Endothelial cell of umbilical vein (primary cell): Measurements from ENCODE around the gene ZDHHC24. TPM values are rescaled to one million over a fixed set of nuclear protein-coding genes. Genes with fewer than 3 reads are reported as not detected.

ENCODE experiments used
- BruUV-seq: library from RNA; stranded (reverse); fragments of 400-500 nt; replicated peaks from 2 replicates; lab custom pipeline; 2021; lab: Mats Ljungman, UMichigan
- CTCF ChIA-PET: fragments of 300-600, 350-600 bp; sonication (Branson Sonifier 250); formaldehyde crosslinking; loops from one replicate; lab custom pipeline; 2021; ENCODE audit warnings: antibody characterized with exemption, inconsistent platforms; lab: Charles Lee
- POLR2A ChIA-PET: fragments of 300-600, 350-600 bp; sonication (Branson Sonifier 250); formaldehyde crosslinking; loops from one replicate; lab custom pipeline; 2021; ENCODE audit warnings: antibody characterized with exemption, inconsistent platforms; lab: Charles Lee
- DNase-seq: peaks from one replicate; pipeline ENCODE4 v3.0.0-alpha.2; 2011; ENCODE audit warnings: low read depth, low spot score
- FAIRE-seq: peaks from 2 replicates; lab custom pipeline; 2011; peaks lifted over from hg19 to GRCh38; lab: Jason Lieb, UNC
- H2AFZ ChIP-seq: 2 replicates; pipeline ENCODE4 v1.6.0; 2012; ENCODE audit warnings: low read depth, low read length, control low read depth, inconsistent platforms
- H3K27ac ChIP-seq: 2 replicates; pipeline ENCODE4 v1.5.1; 2011; ENCODE audit warnings: low read depth, mild to moderate bottlenecking, control low read depth, low read length, moderate library complexity; ENCODE audit not compliant: insufficient read depth
- H3K27me3 ChIP-seq, 2 experiments: 2 replicates each; pipeline versions ENCODE4 v1.6.0 to v1.6.1; 2011; ENCODE audit warnings: low read length in 2 of 2, mixed read lengths in 1 of 2; ENCODE audit not compliant: control insufficient read depth in 2 of 2, insufficient read depth in 2 of 2
- H3K36me3 ChIP-seq, 2 experiments: 2 replicates in 1 of 2; 3 replicates in 1 of 2; pipeline ENCODE4 v1.5.1; 2011; ENCODE audit warnings: low read length in 2 of 2, mild to moderate bottlenecking in 1 of 2, moderate library complexity in 1 of 2; ENCODE audit not compliant: control insufficient read depth in 2 of 2, insufficient read depth in 2 of 2; ENCODE audit errors: extremely low read depth in 1 of 2
- H3K4me1 ChIP-seq: 3 replicates; pipeline ENCODE4 v1.5.1; 2011; ENCODE audit warnings: mild to moderate bottlenecking, low read length; ENCODE audit not compliant: control insufficient read depth, insufficient read depth; ENCODE audit errors: extremely low read depth
- H3K4me2 ChIP-seq: 2 replicates; pipeline ENCODE4 v1.6.1; 2011; ENCODE audit warnings: low read length, control low read depth, mixed read lengths; ENCODE audit not compliant: insufficient read depth
- H3K4me3 ChIP-seq, 3 experiments: fragments of 200-600 bp in 1 of 3; sonication (generic), shearing (Covaris generic) in 1 of 3; replicated peaks in 1 of 3; 2 replicates each; pipeline ENCODE4 v1.5.1; 2011 to 2016; ENCODE audit warnings: control low read depth in 3 of 3, low read length in 3 of 3, mild to moderate bottlenecking in 2 of 3, inconsistent platforms in 1 of 3, low read depth in 1 of 3, moderate library complexity in 1 of 3; ENCODE audit not compliant: insufficient read depth in 1 of 3
- H3K79me2 ChIP-seq: 2 replicates; pipeline ENCODE4 v1.6.0; 2012; ENCODE audit warnings: low read length, inconsistent platforms; ENCODE audit not compliant: control insufficient read depth, insufficient read depth
- H3K9ac ChIP-seq: replicated peaks from 2 replicates; pipeline ENCODE3; 2011; ENCODE audit warnings: low read length, control low read depth; ENCODE audit not compliant: insufficient read depth; ENCODE audit errors: extremely low read depth
- H3K9me1 ChIP-seq: replicated peaks from 3 replicates; pipeline ENCODE4 v1.6.0; 2011; ENCODE audit warnings: mild to moderate bottlenecking, low read length; ENCODE audit not compliant: control insufficient read depth, insufficient read depth; ENCODE audit errors: extremely low read depth
- H3K9me3 ChIP-seq: replicated peaks from 2 replicates; pipeline ENCODE4 v1.5.1; 2012; ENCODE audit warnings: low read length, inconsistent platforms; ENCODE audit not compliant: control insufficient read depth, insufficient read depth
- H4K20me1 ChIP-seq: replicated peaks from 2 replicates; pipeline ENCODE3; 2011; ENCODE audit warnings: mild to moderate bottlenecking, low read length; ENCODE audit not compliant: control insufficient read depth, insufficient read depth; ENCODE audit errors: extremely low read depth
- EZH2 ChIP-seq: IDR thresholded peaks from 2 replicates; pipeline ENCODE4 v1.6.1; 2012; ENCODE audit warnings: borderline replicate concordance, low read depth, mild to moderate bottlenecking, moderate library complexity, low read length, inconsistent platforms; ENCODE audit not compliant: severe bottlenecking
- FOS ChIP-seq: IDR thresholded peaks from 2 replicates; pipeline ENCODE4 v1.6.1; 2011; ENCODE audit warnings: mild to moderate bottlenecking, low read length, moderate library complexity, borderline replicate concordance; ENCODE audit not compliant: insufficient read depth
- GATA2 ChIP-seq: IDR thresholded peaks from 2 replicates; pipeline ENCODE4 v1.7.0; 2011; ENCODE audit warnings: low read depth, mild to moderate bottlenecking, moderate library complexity, mixed read lengths, low read length; ENCODE audit not compliant: insufficient read length, insufficient read depth
- MAX ChIP-seq: IDR thresholded peaks from 2 replicates; pipeline ENCODE4 v1.6.1; 2011; ENCODE audit not compliant: insufficient read depth, insufficient read length
- MYC ChIP-seq: IDR thresholded peaks from one replicate; pipeline ENCODE4 v1.6.1; 2011; ENCODE audit warnings: mild to moderate bottlenecking, low read depth, low read length
- POLR2A ChIP-seq: IDR thresholded peaks from 2 replicates; pipeline ENCODE4 v1.6.1; 2012; ENCODE audit warnings: low read depth, mild to moderate bottlenecking, control low read depth, low read length
- POLR2AphosphoS5 ChIP-seq: IDR thresholded peaks from 2 replicates; pipeline ENCODE4 v1.6.1; 2012; ENCODE audit warnings: low read depth, mild to moderate bottlenecking, control low read depth, low read length, moderate library complexity; ENCODE audit not compliant: insufficient read depth
- dilution Hi-C: fragments of 300-500 bp; cut with MboI; formaldehyde crosslinking; loops from one replicate; pipeline ENCODE4 v1.15.0; 2019; ENCODE audit warnings: low sequenced_read_pairs; ENCODE audit not compliant: extremely low pct_ligation_motif_present
- intact Hi-C: fragments of 100-400 bp; cut with micrococcal nuclease; formaldehyde crosslinking; loops from one replicate; pipeline ENCODE4 v1.10.0; 2022
- polyA plus RNA-seq, 4 experiments: library from polyadenylated mRNA; depleted of rRNA in 3 of 4; stranded (reverse) in 3 of 4; unstranded in 1 of 4; fragments of >200 nt; gene quantifications; 2 replicates each; pipeline versions ENCODE4 v1.2.1 to v1.2.3, GENCODE V29; 2011 to 2012; ENCODE audit warnings: missing spikeins in 1 of 4
- total RNA-seq: library from RNA; stranded (reverse); gene quantifications from 2 replicates; pipeline ENCODE4 v1.2.3, GENCODE V29; 2021
- TF ChIP-seq, protein P1 (sequence below), 2 donors: IDR thresholded peaks; 1 replicate in 1 of 2; 2 replicates in 1 of 2; pipeline ENCODE4 v1.5.1; 2011; ENCODE audit warnings: low read length in 2 of 2, mild to moderate bottlenecking in 2 of 2, moderate library complexity in 2 of 2, control low read depth in 1 of 2, inconsistent platforms in 1 of 2, low read depth in 1 of 2; ENCODE audit not compliant: insufficient read depth in 1 of 2; ENCODE audit errors: extremely low read depth in 1 of 2

Gene ZDHHC24
- total and polyA plus RNA-seq, 2 donors (not counting 3 experiments of a cell fraction or from before 2014, with no cell fraction given), result 20.1 to 21.1 TPM

- intact Hi-C loops, result no loop called here
- dilution Hi-C loops, result no loop called here
- no TSS peak for BruUV-seq
- Histone ChIP-seq H3K4me3 (no peak overlapping the region), H3K9me1 (no peaks in the 10 kb centered on the region), H3K9me3 (no peaks in the 10 kb centered on the region), H2AFZ (no peak overlapping the region), H3K9ac (no peak overlapping the region), H3K27me3 (peaks cover 5 to 6% of the 10 kb centered on the region in 2 experiments), H3K4me2 (no peak overlapping the region), H4K20me1 (no peaks in the 10 kb centered on the region), H3K36me3 (no peaks in the 10 kb centered on the region), H3K79me2 (no peaks in the 10 kb centered on the region), H3K27ac (no peak overlapping the region), H3K4me1 (no peaks in the 10 kb centered on the region)
- CTCF ChIA-PET, result interaction anchor here (1.1 to 2.7 kb wide), 4 partner anchors 16 to 116 kb away, joined by 3 to 13 read pairs (median 6); partner anchors contain the start of genes CCDC87, CCS, RBM4 and RBM4B
- no peak for TF ChIP-seq MYC
- TF ChIP-seq POLR2A, result no peak
- TF ChIP-seq EZH2, result no peak
- TF ChIP-seq FOS, result no peak
- no peak for TF ChIP-seq POLR2AphosphoS5
- no peak for TF ChIP-seq MAX
- TF ChIP-seq GATA2, result no peak
- TF ChIP-seq, protein P1, sequence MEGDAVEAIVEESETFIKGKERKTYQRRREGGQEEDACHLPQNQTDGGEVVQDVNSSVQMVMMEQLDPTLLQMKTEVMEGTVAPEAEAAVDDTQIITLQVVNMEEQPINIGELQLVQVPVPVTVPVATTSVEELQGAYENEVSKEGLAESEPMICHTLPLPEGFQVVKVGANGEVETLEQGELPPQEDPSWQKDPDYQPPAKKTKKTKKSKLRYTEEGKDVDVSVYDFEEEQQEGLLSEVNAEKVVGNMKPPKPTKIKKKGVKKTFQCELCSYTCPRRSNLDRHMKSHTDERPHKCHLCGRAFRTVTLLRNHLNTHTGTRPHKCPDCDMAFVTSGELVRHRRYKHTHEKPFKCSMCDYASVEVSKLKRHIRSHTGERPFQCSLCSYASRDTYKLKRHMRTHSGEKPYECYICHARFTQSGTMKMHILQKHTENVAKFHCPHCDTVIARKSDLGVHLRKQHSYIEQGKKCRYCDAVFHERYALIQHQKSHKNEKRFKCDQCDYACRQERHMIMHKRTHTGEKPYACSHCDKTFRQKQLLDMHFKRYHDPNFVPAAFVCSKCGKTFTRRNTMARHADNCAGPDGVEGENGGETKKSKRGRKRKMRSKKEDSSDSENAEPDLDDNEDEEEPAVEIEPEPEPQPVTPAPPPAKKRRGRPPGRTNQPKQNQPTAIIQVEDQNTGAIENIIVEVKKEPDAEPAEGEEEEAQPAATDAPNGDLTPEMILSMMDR (IDR thresholded peaks at IDR 0.05; ENCODE audit: extremely low read depth in 1 of 2, insufficient read depth in 1 of 2, low read depth in 1 of 2, low read length in 2 of 2), result no peak
- POLR2A ChIA-PET, result no interaction called here
- DNase-seq, result no peak
- no peak for FAIRE-seq
These were observed 16.4 kb upstream of the ZDHHC24 start for GRCh38 chr11:66562275-66562674.
